HG03103 (cell line): ENCODE measurements around the gene ZNF431.
"Not testable (repeated sequence)": the region's sequence is repeated elsewhere in the genome, so short reads cannot be mapped to it uniquely, and the experiment has no call there.

Experiments used
- ATAC-seq: cut with Tn5 transposase; IDR thresholded peaks from one replicate; pipeline ENCODE4 v1.9.1; 2021; ENCODE audit warnings: low read depth; ENCODE audit not compliant: unreplicated experiment

The ZNF431 gene

GRCh38 chr19:21143428-21143827, 1.6 kb downstream of the ZNF431 start:
- no peak for ATAC-seq

- ATAC-seq = no peak
Observed at GRCh38 chr19:21143854-21144253, 2.0 kb downstream of the ZNF431 start.

- no peak for ATAC-seq
Observed at GRCh38 chr19:21147540-21147939, 5.7 kb downstream of the ZNF431 start.

- ATAC-seq = no peak
Observed at GRCh38 chr19:21148681-21149080, 6.8 kb downstream of the ZNF431 start.

GRCh38 chr19:21149877-21150276, 8.0 kb downstream of the ZNF431 start:
- no peak for ATAC-seq

- no peak for ATAC-seq
Observed at GRCh38 chr19:21151460-21151859, 9.6 kb downstream of the ZNF431 start.

GRCh38 chr19:21158523-21159135, 16.8 kb downstream of the ZNF431 start:
- no peak for ATAC-seq

GRCh38 chr19:21164541-21164940, 22.7 kb downstream of the ZNF431 start:
- no peak for ATAC-seq

- no peak for ATAC-seq
Observed at GRCh38 chr19:21166436-21166835, 24.6 kb downstream of the ZNF431 start.

GRCh38 chr19:21197590-21198295, 55.9 kb downstream of the ZNF431 start:
- ATAC-seq = no peak

GRCh38 chr19:21202865-21203494, 61.1 kb downstream of the ZNF431 start:
- no peak for ATAC-seq

- ATAC-seq = no peak
Observed at GRCh38 chr19:21210037-21210621, 68.3 kb downstream of the ZNF431 start.

GRCh38 chr19:21221693-21222092, 79.9 kb downstream of the ZNF431 start:
- no peak for ATAC-seq

GRCh38 chr19:21229938-21230337, 88.1 kb downstream of the ZNF431 start:
- not testable (repeated sequence) for ATAC-seq

- ATAC-seq = no peak
Observed at GRCh38 chr19:21233691-21234090, 91.9 kb downstream of the ZNF431 start.

- ATAC-seq = not testable (repeated sequence)
Observed at GRCh38 chr19:21236751-21237150, 94.9 kb downstream of the ZNF431 start.

GRCh38 chr19:21238670-21239069, 96.8 kb downstream of the ZNF431 start:
- no peak for ATAC-seq
